Mesodermal cell (in vitro differentiated cells): ENCODE measurements around the gene HSF2BP.
"Not testable (repeated sequence)": the region's sequence is repeated elsewhere in the genome, so short reads cannot be mapped to it uniquely, and the experiment has no call there.

Source experiments
- H3K27ac ChIP-seq: 2 replicates; pipeline ENCODE4 v1.7.0; 2013; ENCODE audit warnings: mild to moderate bottlenecking, low read depth, low read length, moderate library complexity; ENCODE audit not compliant: severe bottlenecking
- H3K36me3 ChIP-seq: 2 replicates; pipeline ENCODE4 v1.7.1; 2013; ENCODE audit warnings: mild to moderate bottlenecking, low read length, moderate library complexity; ENCODE audit not compliant: control insufficient read depth, insufficient read depth
- H3K4me1 ChIP-seq: one replicate; pipeline ENCODE4 v1.7.1; 2013; ENCODE audit warnings: mild to moderate bottlenecking, low read length; ENCODE audit not compliant: insufficient read depth, control insufficient read depth, poor library complexity, severe bottlenecking
- H3K4me3 ChIP-seq: 2 replicates; pipeline ENCODE4 v1.7.0; 2013; ENCODE audit warnings: low read length, control low read depth, mild to moderate bottlenecking; ENCODE audit not compliant: insufficient read depth, poor library complexity, severe bottlenecking; ENCODE audit errors: extremely low read depth
- H3K9me3 ChIP-seq: 2 replicates; pipeline ENCODE4 v1.7.1; 2013; ENCODE audit warnings: mild to moderate bottlenecking, low read length, moderate library complexity; ENCODE audit not compliant: control insufficient read depth
- WGBS, 2 experiments: methylation state at CpG; one replicate each; pipeline ENCODE4 v1.1.5; 2013; ENCODE audit warnings: missing lambda C conversion rate in 2 of 2; ENCODE audit not compliant: insufficient coverage in 2 of 2; 5-methylcytosine and 5-hydroxymethylcytosine counted together

HSF2BP gene

GRCh38 chr21:43616861-43617260 is 42.4 kb downstream of the HSF2BP start:
- H3K4me3 ChIP-seq, H3K36me3 ChIP-seq, H3K4me1 ChIP-seq, H3K27ac ChIP-seq, H3K9me3 ChIP-seq: not testable (repeated sequence)
- WGBS, 2 experiments: 80% methylated on average over 1 of the region's 3 CpGs; no CpG with 5 or more reads in 1 of the 2 experiments

- Histone ChIP-seq H3K27ac (no peak overlapping the region), H3K9me3 (no peaks in the 10 kb centered on the region), H3K4me1 (peaks cover 6% of the 10 kb centered on the region), H3K4me3 (no peak overlapping the region), H3K36me3 (no peaks in the 10 kb centered on the region)
- WGBS, 2 experiments: 93 to 100% methylated on average over 4 to 5 of the region's 5 CpGs
Measured at GRCh38 chr21:43614839-43615238, 44.4 kb downstream of the HSF2BP start.

GRCh38 chr21:43613755-43614638 is 45.3 kb downstream of the HSF2BP start:
- 87 to 94% methylated on average over 7 of the region's 8 CpGs for WGBS, 2 experiments

GRCh38 chr21:43611598-43612369 is 47.5 kb downstream of the HSF2BP start:
- 48 to 61% methylated on average over 6 to 8 of the region's 8 CpGs for WGBS, 2 experiments
- Histone ChIP-seq H3K36me3 (no peaks in the 10 kb centered on the region), H3K4me1 (peaks cover 10% of the 10 kb centered on the region), H3K27ac (no peak overlapping the region), H3K4me3 (no peak overlapping the region), H3K9me3 (no peaks in the 10 kb centered on the region)

More at GRCh38 chr21:43613755-43614638, 45.3 kb downstream of the HSF2BP start:
- H3K36me3 ChIP-seq: no peaks in the 10 kb centered on the region
- no peak overlapping the region for H3K27ac ChIP-seq
- peaks cover 6% of the 10 kb centered on the region for H3K4me1 ChIP-seq
- no peaks in the 10 kb centered on the region for H3K9me3 ChIP-seq
- H3K4me3 ChIP-seq: no peak overlapping the region

DNA sequence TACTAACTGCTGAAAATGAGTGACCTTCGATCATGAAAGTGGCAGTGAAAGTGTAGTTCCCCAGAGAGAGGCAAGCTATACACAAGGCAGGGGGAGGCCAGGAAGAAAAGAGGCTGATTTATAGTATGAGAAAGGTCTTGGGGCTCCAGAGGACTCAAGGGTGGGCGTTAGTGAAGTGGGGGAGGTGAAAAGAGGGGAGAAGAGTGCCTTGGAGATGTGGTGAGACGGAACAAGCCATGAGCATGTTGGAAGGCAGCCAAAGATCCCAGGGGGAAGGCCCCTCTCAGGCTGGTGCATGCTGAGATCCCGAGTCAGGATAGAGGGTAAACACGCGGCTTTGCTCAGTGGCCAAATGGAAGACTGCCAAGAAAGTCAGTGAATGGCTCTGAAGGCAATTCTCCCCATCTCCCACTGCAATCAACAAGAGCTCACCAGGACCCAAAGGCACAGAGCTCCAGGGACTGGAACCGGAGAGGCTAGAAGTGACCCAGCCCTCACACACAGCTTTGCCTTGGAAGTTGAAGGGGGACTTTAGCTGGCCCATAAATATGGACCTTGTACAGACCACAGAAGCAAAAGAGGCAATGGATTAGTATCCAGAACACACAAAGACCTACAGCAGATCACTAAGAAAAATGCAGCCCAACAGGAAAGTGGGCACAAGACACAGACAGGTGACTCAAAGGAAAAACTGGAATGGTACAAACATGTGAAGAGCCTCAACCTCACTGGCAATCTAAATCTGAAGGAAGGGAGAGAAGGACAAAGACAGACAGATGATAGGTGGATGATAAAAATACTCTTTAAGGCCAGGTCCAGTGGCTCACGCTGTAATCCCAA is 49.6 kb downstream of the HSF2BP start:
- Histone ChIP-seq H3K4me1 (peaks cover 21% of the 10 kb centered on the region), H3K27ac (no peak overlapping the region), H3K36me3 (no peaks in the 10 kb centered on the region), H3K4me3 (no peak overlapping the region), H3K9me3 (no peaks in the 10 kb centered on the region)
- WGBS, 2 experiments: 85 to 95% methylated on average over 7 to 8 of the region's 8 CpGs

GRCh38 chr21:43608664-43609063 is 50.6 kb downstream of the HSF2BP start:
- Histone ChIP-seq H3K27ac (no peak overlapping the region), H3K4me3 (no peak overlapping the region), H3K9me3 (no peaks in the 10 kb centered on the region), H3K4me1 (peaks cover 21% of the 10 kb centered on the region), H3K36me3 (no peaks in the 10 kb centered on the region)
- 88 to 92% methylated on average over 2 of the region's 2 CpGs for WGBS, 2 experiments

DNA sequence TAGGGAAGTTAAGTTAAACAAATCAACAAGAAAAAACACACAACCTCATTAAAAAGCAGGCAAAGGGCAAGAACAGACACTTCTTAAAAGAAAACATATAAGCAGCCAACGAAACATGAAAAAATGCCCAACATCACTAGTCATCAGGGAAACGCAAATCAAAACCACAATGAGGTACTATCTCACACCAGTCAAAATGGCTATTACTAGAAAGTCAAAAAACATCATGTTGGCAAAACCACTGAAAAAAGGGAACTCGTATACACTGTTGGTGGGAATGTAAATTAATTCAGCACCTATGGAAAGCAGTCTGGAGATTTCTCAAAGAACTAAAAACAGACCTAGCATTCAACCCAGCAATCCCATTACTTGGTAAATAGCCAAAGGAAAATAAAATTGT is 51.1 kb downstream of the HSF2BP start:
- no peaks in the 10 kb centered on the region for H3K36me3 ChIP-seq
- H3K4me3 ChIP-seq: no peak overlapping the region
- no peak overlapping the region for H3K27ac ChIP-seq
- peaks cover 21% of the 10 kb centered on the region for H3K4me1 ChIP-seq
- WGBS, 2 experiments: 90 to 100% methylated on average over 1 to 2 of the region's 3 CpGs
- no peaks in the 10 kb centered on the region for H3K9me3 ChIP-seq

DNA sequence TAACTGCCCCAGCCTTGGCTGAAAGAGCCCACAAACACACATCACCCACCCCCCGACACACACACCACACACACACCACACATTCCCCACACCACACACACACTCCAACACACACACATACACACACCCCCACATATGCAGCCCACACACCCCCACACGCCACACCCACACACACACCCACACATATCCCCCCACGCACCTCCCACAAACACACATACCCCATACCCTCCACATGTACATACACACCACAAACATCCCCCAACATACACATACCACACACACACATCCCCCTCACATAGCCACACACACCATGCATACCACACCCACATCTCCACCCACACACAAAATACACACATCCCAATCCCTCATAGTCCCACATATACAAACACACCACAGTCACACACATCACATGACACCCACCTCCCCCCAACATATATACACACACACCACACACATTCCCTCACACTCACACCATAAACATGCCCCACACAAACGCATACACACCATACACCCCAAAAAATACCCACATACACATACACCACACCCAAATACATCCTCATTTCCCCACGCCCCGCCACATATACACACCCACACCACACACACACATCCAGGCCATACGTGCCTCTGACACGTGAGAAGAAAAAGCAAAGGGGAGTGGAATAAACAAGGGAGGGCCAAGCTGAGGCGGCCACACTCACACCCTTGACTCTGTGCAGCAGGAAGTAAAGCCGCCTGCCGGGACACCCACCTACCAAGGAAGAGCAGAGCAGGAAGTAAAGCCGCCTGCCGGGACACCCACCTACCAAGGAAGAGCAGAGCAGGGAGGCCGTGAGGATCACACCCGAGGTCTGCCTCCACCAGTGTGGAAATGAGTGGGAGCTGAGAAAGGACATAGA is 53.7 kb downstream of the HSF2BP start:
- Histone ChIP-seq H3K27ac (no peak overlapping the region), H3K4me1 (peaks cover 33% of the 10 kb centered on the region), H3K4me3 (no peak overlapping the region), H3K36me3 (no peaks in the 10 kb centered on the region), H3K9me3 (no peaks in the 10 kb centered on the region)
- 94 to 99% methylated on average over 6 to 9 of the region's 15 CpGs for WGBS, 2 experiments

- Histone ChIP-seq H3K27ac (no peak overlapping the region), H3K9me3 (no peaks in the 10 kb centered on the region), H3K36me3 (no peaks in the 10 kb centered on the region), H3K4me3 (no peak overlapping the region), H3K4me1 (peaks cover 42% of the 10 kb centered on the region)
- WGBS, 2 experiments: 79 to 80% methylated on average over 6 of the region's 6 CpGs
Measured at GRCh38 chr21:43604505-43605204, 54.6 kb downstream of the HSF2BP start.
